NCI-H2227 (cell line): ENCODE results near the gene IL5.
A peak's percentile ranks its signal among the peaks of the same experiment; 100 is the strongest.
"Not testable (repeated sequence)": the region's sequence is repeated elsewhere in the genome, so short reads cannot be mapped to it uniquely, and the experiment has no call there.

Experiments
- DNase-seq: peaks from one replicate; lab custom pipeline; 2025; ENCODE audit not compliant: unreplicated experiment; lab: John Stamatoyannopoulos, UW

IL5 gene

GRCh38 chr5:132543472-132544201 is at the start of gene IL5:
TSS of gene IL5 (minus strand) at chr5:132543522. CDS start at chr5:132543478, 44 bp downstream.
- DNase-seq = no peak

- no peak for DNase-seq
These were observed 49.2 kb upstream of the IL5 start for GRCh38 chr5:132592521-132592920.

GRCh38 chr5:132591145-132591544 is 47.8 kb upstream of the IL5 start:
- DNase-seq = no peak

- DNase-seq = no peak
These were observed 46.1 kb upstream of the IL5 start for GRCh38 chr5:132589467-132589866.

GRCh38 chr5:132586063-132586462 is 42.7 kb upstream of the IL5 start:
- DNase-seq = no peak

- DNase-seq = not testable (repeated sequence)
These were observed 41.2 kb upstream of the IL5 start for GRCh38 chr5:132584560-132584959.

GRCh38 chr5:132576123-132576522 is 32.8 kb upstream of the IL5 start:
- DNase-seq = no peak

GRCh38 chr5:132566657-132567056 is 23.3 kb upstream of the IL5 start:
- DNase-seq = no peak

- not testable (repeated sequence) for DNase-seq
These were observed 21.2 kb upstream of the IL5 start for GRCh38 chr5:132564555-132564954.

GRCh38 chr5:132561601-132562000 is 18.3 kb upstream of the IL5 start:
- DNase-seq = no peak

- no peak for DNase-seq
These were observed 16.2 kb upstream of the IL5 start for GRCh38 chr5:132559383-132560060.

GRCh38 chr5:132557478-132558172 is 14.3 kb upstream of the IL5 start:
- peak; percentile 33 for DNase-seq

- peak; percentile 96 for DNase-seq
These were observed 13.6 kb upstream of the IL5 start, which contains the start of gene RAD50 for GRCh38 chr5:132556763-132557477. TSS of gene RAD50 (plus strand) at chr5:132556977. CDS start at chr5:132557325, 348 bp downstream.

- peak; percentile 73 for DNase-seq
These were observed 12.9 kb upstream of the IL5 start for GRCh38 chr5:132556153-132556762.

GRCh38 chr5:132549576-132549975 is 6.3 kb upstream of the IL5 start:
- DNase-seq = no peak

- DNase-seq = not testable (repeated sequence)
These were observed 5.5 kb upstream of the IL5 start for GRCh38 chr5:132548834-132549233.

- no peak for DNase-seq
These were observed 3.9 kb upstream of the IL5 start for GRCh38 chr5:132547269-132547668.

GRCh38 chr5:132546108-132546507 is 2.8 kb upstream of the IL5 start:
- DNase-seq = no peak

GRCh38 chr5:132540764-132541163 is 2.6 kb downstream of the IL5 start:
- no peak for DNase-seq

GRCh38 chr5:132540149-132540548 is 3.2 kb downstream of the IL5 start:
- DNase-seq = no peak

- no peak for DNase-seq
These were observed 3.6 kb downstream of the IL5 start for GRCh38 chr5:132539716-132540115.
